Measurements from ENCODE around the gene SPPL2A. TPM values are rescaled to one million over a fixed set of nuclear protein-coding genes. Genes with fewer than 3 reads are reported as not detected.
A peak's percentile ranks its signal among the peaks of the same experiment; 100 is the strongest.
"Not testable (repeated sequence)": the region's sequence is repeated elsewhere in the genome, so short reads cannot be mapped to it uniquely, and the experiment has no call there.

The SPPL2A gene
- total RNA-seq, 1 donor from 2014 or later, result 31.0 TPM

- not testable (repeated sequence) for FAIRE-seq; DNase-seq (ENCODE audit: low spot score in 2 of 2)
Observed at GRCh38 chr15:50694634-50695165, 70.8 kb downstream of the SPPL2A start.

DNA sequence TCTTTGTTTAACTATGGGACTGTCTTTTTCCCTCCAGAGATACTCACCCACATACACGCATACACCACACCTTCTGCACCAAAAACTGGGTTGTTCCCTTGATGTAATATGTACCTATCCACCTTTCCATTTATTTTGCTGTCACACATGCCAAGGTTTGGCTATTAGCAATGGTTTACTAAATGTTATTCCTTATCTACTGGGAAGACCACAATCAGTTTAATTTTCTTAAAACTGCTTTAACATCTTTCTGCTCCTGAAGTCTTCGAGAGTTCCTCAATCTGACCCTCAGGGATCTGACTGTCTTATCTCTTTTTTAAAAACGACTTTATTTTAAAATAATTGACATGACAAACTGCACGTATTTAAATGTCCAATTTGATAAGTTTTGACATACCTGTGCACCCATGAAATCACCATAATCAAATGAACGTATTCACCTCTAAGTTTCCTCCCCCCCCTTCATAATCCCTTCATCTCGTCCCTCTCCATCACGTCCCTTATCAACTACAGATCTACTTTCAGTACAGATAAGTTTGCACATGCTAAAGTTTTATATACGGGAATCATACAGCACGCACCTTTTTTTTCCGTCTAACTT lies 78.1 kb downstream of the SPPL2A start:
- DNase-seq (ENCODE audit: low spot score in 2 of 2) (no peak), FAIRE-seq (no peak)

DNA sequence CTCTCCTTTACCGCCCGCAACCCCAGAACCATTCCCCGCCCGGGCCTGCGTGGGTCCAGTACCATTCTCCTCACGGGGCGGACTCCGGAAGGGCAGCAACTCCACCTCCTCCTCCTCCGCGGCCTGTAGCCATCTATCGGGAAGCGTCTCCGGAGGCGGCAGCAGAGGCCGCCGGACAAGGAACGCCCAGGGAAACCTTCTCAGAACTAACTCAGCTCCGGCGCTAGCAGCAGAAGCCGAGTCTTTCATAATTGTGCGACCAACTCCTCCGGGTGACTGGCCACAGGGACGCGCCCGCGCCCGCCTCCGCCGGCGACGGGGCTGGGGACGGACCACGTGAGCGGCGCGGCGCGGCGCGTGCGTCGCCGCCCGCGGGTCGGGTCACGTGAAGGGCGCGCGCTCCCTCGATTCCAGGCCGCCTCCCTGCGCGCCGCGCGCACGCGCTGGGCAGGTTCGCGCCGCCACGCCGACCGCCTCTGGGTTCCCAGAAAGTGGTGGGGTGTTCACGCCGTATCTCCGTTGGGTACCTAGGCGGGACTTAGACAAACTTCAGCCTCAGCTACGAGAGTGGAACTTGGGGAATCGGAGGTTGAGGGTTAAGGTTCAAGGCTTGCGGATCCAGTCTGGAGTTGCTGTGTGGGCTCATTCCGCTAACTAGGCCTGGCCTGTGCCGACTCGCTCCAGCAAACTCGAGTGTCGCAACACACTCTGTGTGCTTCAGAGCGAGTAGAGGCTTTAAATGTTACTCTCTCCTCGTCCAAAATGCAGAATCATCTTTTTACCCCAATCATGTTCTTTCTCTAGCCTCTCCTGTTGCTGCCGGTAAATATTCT lies 78.8 kb downstream of the SPPL2A start, which contains the start of gene TRPM7:
TSS of gene TRPM7 (minus strand) at position 329 of the 833 bp plus-strand sequence. CDS start at position 65, 264 bp downstream.
- DNase-seq (ENCODE audit: low spot score in 2 of 2), result peak; percentile 86 to 90
- no peak for FAIRE-seq

DNA sequence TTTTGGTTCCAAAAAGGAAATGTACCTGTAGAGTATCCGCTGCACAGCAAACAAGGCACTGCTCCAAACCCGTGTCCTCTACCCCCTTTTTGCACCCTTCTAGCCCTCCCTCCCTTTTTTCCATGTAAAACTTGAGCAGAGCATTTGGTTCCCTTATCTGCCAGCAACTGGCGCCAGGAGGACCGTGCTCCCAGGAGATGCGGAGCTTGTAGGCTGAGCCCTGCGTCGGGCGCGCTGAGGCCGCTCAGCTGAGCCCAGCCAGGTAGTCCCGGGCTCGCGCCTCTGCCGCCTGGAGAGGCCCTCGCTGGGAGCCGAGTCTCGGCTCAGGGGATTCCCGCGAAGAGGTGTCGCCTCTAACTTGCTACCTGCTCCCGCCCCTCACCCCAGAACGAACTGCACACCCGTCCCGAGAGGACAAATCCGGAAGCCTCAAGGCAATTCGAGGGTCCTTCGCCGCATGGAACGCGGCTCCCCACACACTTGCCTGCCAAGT lies 79.5 kb downstream of the SPPL2A start:
- no peak for FAIRE-seq
- peak in 1 of 2 donors; percentile 29 for DNase-seq (ENCODE audit: low spot score in 2 of 2)

GRCh38 chr15:50685191-50685975 lies 80.1 kb downstream of the SPPL2A start:
- DNase-seq (ENCODE audit: low spot score in 2 of 2) (no peak), FAIRE-seq (no peak)

GRCh38 chr15:50681467-50681866 lies 84.0 kb downstream of the SPPL2A start:
- DNase-seq (ENCODE audit: low spot score in 2 of 2) (no peak), FAIRE-seq (no peak)

DNA sequence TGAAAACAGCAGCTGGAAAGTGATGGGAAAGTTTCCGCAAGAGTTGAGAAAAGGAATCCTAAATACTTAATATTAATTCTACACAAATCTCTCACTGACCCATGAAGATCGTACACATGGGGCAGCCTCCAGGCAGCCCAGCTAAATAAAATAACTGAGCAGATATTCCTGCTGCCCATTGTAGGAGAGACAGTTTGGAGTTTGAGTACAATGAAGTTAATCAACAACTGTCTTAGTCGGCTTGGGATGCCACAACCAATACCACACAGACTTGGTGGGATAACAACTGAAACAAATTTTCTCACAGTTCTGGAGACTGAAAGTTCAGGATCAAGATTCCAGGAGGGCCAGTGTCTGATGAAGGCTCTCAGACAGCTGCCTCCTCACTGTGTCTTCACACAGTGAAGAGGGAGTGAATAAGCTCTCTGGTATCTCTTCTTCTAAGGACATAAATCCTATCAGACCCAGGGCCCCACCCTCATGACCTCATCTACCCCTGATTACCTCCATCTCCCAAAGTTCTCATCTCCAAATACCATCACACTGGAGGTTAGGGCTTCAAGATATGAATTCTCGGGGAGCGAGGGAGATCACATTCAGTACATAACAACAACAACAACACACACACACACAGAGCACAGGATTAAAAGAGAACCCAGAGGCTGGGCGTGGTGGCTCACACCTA lies 88.6 kb downstream of the SPPL2A start:
- FAIRE-seq (no peak), DNase-seq (ENCODE audit: low spot score in 2 of 2) (no peak)

DNA sequence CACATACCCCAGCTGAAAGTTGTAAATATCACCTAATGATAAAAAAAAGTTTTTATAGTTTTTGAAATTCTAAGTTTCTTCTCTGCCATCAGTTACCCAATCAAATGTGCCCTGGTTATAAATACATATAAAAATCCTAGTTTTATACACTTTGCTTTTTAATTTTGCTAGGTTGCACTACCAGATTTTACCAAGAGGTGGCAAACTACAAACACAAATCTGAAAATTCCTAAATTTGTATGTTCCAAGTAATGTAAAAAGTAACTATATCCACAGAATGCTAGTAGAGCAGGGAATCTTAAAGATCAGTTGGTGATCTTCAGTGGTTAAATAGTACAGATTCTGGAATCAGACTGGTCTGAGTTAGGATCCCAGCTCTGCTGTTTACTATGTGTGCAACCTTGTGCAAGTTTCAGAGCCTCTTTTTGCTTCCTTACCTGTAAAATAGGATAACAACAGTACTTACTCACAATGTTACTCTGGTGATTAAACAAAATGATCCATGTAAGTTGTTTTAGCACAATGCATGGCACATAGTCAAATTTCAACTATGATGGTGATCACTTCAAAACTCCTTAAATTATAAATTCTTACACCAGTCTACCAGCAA lies 89.9 kb downstream of the SPPL2A start:
- DNase-seq (ENCODE audit: low spot score in 2 of 2), result peak in 1 of 2 donors; percentile 10

DNA sequence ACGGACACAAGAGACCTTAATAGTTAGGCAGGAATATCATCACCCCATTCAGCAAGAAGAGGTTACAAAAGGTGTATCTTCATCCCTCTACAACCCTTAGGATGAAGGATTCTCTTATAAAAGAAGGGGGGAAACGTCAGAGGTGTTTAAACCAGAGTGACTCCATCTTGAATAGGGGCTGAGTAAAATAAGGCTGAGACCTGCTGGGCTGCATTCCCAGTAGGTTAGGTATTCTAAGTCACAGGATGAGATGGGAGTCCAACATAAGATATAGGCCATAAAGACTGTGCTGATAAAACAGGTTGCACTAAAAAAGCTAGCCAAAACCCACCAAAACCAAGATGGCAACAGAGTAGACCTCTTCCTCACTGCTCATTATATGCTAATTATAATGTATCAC lies 95.4 kb downstream of the SPPL2A start:
- FAIRE-seq, result no peak
- DNase-seq (ENCODE audit: low spot score in 2 of 2), result no peak

More for the DNA sequence above, 89.9 kb downstream of the SPPL2A start:
- no peak for FAIRE-seq

- FAIRE-seq, result no peak
- DNase-seq (ENCODE audit: low spot score in 2 of 2), result no peak
Observed at GRCh38 chr15:50669611-50670010, 95.9 kb downstream of the SPPL2A start.

GRCh38 chr15:50665938-50666337 lies 99.6 kb downstream of the SPPL2A start:
- DNase-seq (ENCODE audit: low spot score in 2 of 2), result no peak
- no peak for FAIRE-seq

DNA sequence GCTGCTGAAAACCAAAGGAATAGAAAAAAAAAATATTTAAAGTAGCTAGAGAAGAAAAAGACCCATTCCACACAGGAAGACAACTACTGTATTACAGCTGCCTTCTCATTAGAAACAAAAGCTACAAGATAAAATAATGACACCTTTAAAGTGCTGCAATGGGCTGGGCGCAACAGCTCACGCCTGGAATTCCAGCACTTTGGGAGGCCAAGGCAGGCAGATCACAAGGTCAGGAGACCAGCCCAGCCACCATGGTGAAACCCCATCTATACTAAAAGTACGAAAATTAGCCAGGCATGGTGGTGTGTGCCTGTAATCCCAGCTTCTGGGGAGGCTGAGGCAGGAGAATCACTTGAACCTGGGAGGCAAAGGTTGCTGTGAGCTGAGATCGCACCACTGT lies 110.0 kb downstream of the SPPL2A start:
- no peak for FAIRE-seq
- no peak for DNase-seq (ENCODE audit: low spot score in 2 of 2)

DNA sequence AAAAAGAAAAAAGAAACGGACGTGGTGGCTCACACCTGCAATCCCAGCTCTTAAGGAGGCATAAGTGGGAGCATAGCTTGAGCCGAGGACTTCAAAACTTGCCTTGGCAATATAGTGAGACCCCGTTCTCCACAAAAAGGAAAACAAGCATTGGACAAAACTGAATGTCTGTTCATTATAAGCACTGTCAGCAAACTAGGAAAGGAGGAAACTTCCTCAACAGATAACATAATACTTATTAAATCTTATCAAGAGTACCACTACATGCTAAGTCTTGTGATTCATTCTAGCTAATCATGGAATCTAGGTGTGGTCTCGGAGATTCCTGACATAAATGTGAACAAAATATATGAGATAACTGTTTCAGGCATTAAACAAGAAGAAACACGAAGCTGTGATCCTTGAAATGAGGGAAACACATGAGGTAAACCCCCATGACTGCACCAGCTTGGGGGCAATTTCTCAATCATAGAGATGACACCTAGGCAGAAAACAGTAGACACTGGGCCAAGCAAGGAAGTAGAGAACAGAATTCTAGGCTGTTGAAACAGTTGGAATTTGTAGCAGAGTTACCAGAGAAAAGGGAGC lies 112.3 kb downstream of the SPPL2A start:
- FAIRE-seq (no peak), DNase-seq (ENCODE audit: low spot score in 2 of 2) (no peak)

DNA sequence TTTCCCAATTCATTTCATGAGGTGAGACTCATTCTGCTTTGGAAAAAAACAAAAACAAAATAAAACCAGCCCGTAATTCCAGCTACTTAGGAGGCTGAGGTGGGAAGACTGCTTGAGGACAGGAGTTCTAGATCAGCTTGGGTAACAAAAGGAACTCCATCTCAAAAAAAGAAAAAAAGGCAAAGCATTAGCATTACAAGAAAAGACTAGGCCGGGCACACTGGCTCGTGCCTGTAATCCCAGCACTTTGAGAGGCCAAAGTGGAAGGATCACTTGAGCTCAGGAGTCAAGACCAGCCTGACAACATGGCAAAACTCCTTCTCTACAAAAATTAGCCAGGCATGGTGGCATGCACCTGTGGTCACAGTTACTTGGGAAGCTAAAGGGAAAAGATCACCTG lies 112.8 kb downstream of the SPPL2A start:
- FAIRE-seq (no peak), DNase-seq (ENCODE audit: low spot score in 2 of 2) (no peak)

Small RNA genes lying within 50 kb of the gene (small RNA-seq; reads per million reads assigned to genes)
- gene AC012100.1, result not detected
- not detected for gene RN7SL354P

Other genes with a start within 250 kb of the SPPL2A start
- gene USP50, start 219.0 kb downstream of the SPPL2A start, total RNA-seq, result 2.9 TPM
- gene TRPM7, start 78.9 kb downstream of the SPPL2A start, total RNA-seq, result 64.4 TPM
- 12.6 TPM for gene AP4E1, start 143.0 kb upstream of the SPPL2A start, total RNA-seq

Measured in frontal cortex (tissue), 4 donors.